ENCODE measurements around the gene DMRTA1.
"Not testable (repeated sequence)": the region's sequence is repeated elsewhere in the genome, so short reads cannot be mapped to it uniquely, and the experiment has no call there.

The DMRTA1 gene

GRCh38 chr9:22446589-22446949 lies at the start of gene DMRTA1:
Gene DMRTA1, plus strand, starts transcription at chr9:22446824. Its CDS starts 242 bp downstream, at chr9:22447066.
- intact Hi-C loops (cut with DNase I), result loop anchor here (5.0 kb wide), 1 partner anchor 209 kb away; no protein-coding TSS in a partner anchor
- DNase-seq, result peak in 9 of 10 donors; percentile 35 to 89 (median 54)

- no peak for DNase-seq
- intact Hi-C loops (cut with DNase I), result no loop called here
These were observed 45.0 kb upstream of the DMRTA1 start for GRCh38 chr9:22401671-22402070.

- DNase-seq, result peak in 1 of 10 donors; percentile 57
- intact Hi-C loops (cut with DNase I), result no loop called here
These were observed 40.6 kb upstream of the DMRTA1 start for GRCh38 chr9:22405869-22406659.

- DNase-seq, result no peak
- intact Hi-C loops (cut with DNase I), result no loop called here
These were observed 32.7 kb upstream of the DMRTA1 start for GRCh38 chr9:22413884-22414283.

- no peak for DNase-seq
- intact Hi-C loops (cut with DNase I), result no loop called here
These were observed 30.5 kb upstream of the DMRTA1 start for GRCh38 chr9:22415941-22416691.

- no peak for DNase-seq
These were observed 29.9 kb upstream of the DMRTA1 start for GRCh38 chr9:22416692-22417060.

GRCh38 chr9:22423566-22423965 lies 23.1 kb upstream of the DMRTA1 start:
- intact Hi-C loops (cut with DNase I), result no loop called here
- DNase-seq, result no peak

More at GRCh38 chr9:22416692-22417060, 29.9 kb upstream of the DMRTA1 start:
- intact Hi-C loops (cut with DNase I), result no loop called here

- intact Hi-C loops (cut with DNase I), result no loop called here
- no peak for DNase-seq
These were observed 22.0 kb upstream of the DMRTA1 start for GRCh38 chr9:22424616-22425015.

GRCh38 chr9:22425551-22425950 lies 21.1 kb upstream of the DMRTA1 start:
- DNase-seq, result no peak
- intact Hi-C loops (cut with DNase I), result no loop called here

GRCh38 chr9:22427226-22427880 lies 19.3 kb upstream of the DMRTA1 start:
- DNase-seq, result no peak
- intact Hi-C loops (cut with DNase I), result no loop called here

- intact Hi-C loops (cut with DNase I), result no loop called here
- DNase-seq, result peak in 2 of 10 donors; percentile 73 to 75
These were observed 12.9 kb upstream of the DMRTA1 start for GRCh38 chr9:22433691-22434090.

GRCh38 chr9:22435252-22435651 lies 11.4 kb upstream of the DMRTA1 start:
- DNase-seq; intact Hi-C loops (cut with DNase I): not testable (repeated sequence)

- DNase-seq; intact Hi-C loops (cut with DNase I): not testable (repeated sequence)
These were observed 9.1 kb upstream of the DMRTA1 start for GRCh38 chr9:22437461-22438067.

GRCh38 chr9:22440841-22441240 lies 5.8 kb upstream of the DMRTA1 start:
- DNase-seq, result peak in 3 of 10 donors; percentile 62 to 75 (median 72)
- intact Hi-C loops (cut with DNase I), result no loop called here

- DNase-seq, result peak; percentile 24 to 94 (median 46)
- intact Hi-C loops (cut with DNase I), result loop anchor here (5.0 kb wide), 1 partner anchor 210 kb away; no protein-coding TSS in a partner anchor
These were observed 460 bp downstream of the DMRTA1 start for GRCh38 chr9:22446950-22447617.

GRCh38 chr9:22447618-22448305 lies 1.1 kb downstream of the DMRTA1 start:
- no peak for DNase-seq
- intact Hi-C loops (cut with DNase I), result loop anchor here (5.0 kb wide), 1 partner anchor 210 kb away; no protein-coding TSS in a partner anchor

- intact Hi-C loops (cut with DNase I), result loop anchor here (5.0 kb wide), 3 partner anchors 142 to 637 kb away; no protein-coding TSS in a partner anchor
- no peak for DNase-seq
These were observed 3.1 kb downstream of the DMRTA1 start for GRCh38 chr9:22449719-22450118.

- intact Hi-C loops (cut with DNase I), result loop anchor here (2.0 to 5.0 kb wide), 3 partner anchors 145 to 640 kb away; no protein-coding TSS in a partner anchor
- DNase-seq, result peak in 7 of 10 donors; percentile 33 to 81 (median 45)
These were observed 5.9 kb downstream of the DMRTA1 start for GRCh38 chr9:22452415-22453010.

- DNase-seq, result no peak
These were observed 7.4 kb downstream of the DMRTA1 start for GRCh38 chr9:22454016-22454415.

More at GRCh38 chr9:22454016-22454415, 7.4 kb downstream of the DMRTA1 start:
- intact Hi-C loops (cut with DNase I), result loop anchor here (5.0 kb wide), 2 partner anchors 147 to 642 kb away; no protein-coding TSS in a partner anchor

Measured in posterior cingulate gyrus (tissue), 11 donors.